Sigmoid colon (tissue), 7 donors: ENCODE measurements around the gene MAP4K4. TPM values are rescaled to one million over a fixed set of nuclear protein-coding genes. Genes with fewer than 3 reads are reported as not detected.

Source experiments
- DNase-seq: peaks from one replicate; pipeline ENCODE4 v3.0.0-alpha.2; 2019
- H3K27ac ChIP-seq, 4 donors: fragments of 200-600 bp; sonication (generic); one replicate each; pipeline ENCODE4 v1.5.1; 2016 to 2019; ENCODE audit warnings: mild to moderate bottlenecking in 1 of 4
- H3K27me3 ChIP-seq, 3 donors: fragments of 200-600 bp; sonication (generic); one replicate each; pipeline ENCODE4 v1.5.1; 2019; ENCODE audit warnings: mild to moderate bottlenecking in 1 of 3
- H3K36me3 ChIP-seq, 4 donors: fragments of 200-600 bp; sonication (generic); one replicate each; pipeline ENCODE4 v1.5.1; 2016 to 2019
- H3K4me1 ChIP-seq, 4 donors: fragments of 200-600 bp; sonication (generic); one replicate each; pipeline ENCODE4 v1.5.1; 2017 to 2019
- H3K4me3 ChIP-seq, 4 donors: fragments of 200-600 bp; sonication (generic); one replicate each; pipeline ENCODE4 v1.5.1; 2017 to 2019; ENCODE audit warnings: mild to moderate bottlenecking in 2 of 4, moderate library complexity in 1 of 4
- H3K9me3 ChIP-seq, 4 donors: fragments of 200-600 bp in 3 of 4; sonication (generic) in 3 of 4; one replicate each; pipeline versions ENCODE4 v1.5.1 to v1.6.1; 2013 to 2019
- EP300 ChIP-seq, 4 donors: sonication (generic); formaldehyde crosslinking; IDR thresholded peaks; one replicate each; pipeline ENCODE4 v1.6.1; 2017; ENCODE audit warnings: antibody characterized with exemption in 4 of 4
- POLR2A ChIP-seq, 2 donors: fragments of 450-650 bp; IDR thresholded peaks; one replicate each; pipeline ENCODE4 v1.6.1; 2016; ENCODE audit warnings: antibody characterized with exemption in 2 of 2, mild to moderate bottlenecking in 2 of 2, moderate library complexity in 2 of 2
- POLR2AphosphoS5 ChIP-seq, 4 donors: sonication (generic); formaldehyde crosslinking; IDR thresholded peaks; one replicate each; pipeline ENCODE4 v1.6.1; 2017; ENCODE audit warnings: antibody characterized with exemption in 4 of 4
- WGBS, 2 donors: extraction: QIAGEN DNeasy Blood & Tissue Kit; methylation state at CpG; one replicate each; pipeline ENCODE4 v1.1.7; 2013; 5-methylcytosine and 5-hydroxymethylcytosine counted together
- intact Hi-C: fragments of 100-400 bp; cut with DNase I; formaldehyde crosslinking; loops from one replicate; pipeline ENCODE4 v1.15.1; 2023
- polyA plus RNA-seq, 3 donors: library from polyadenylated mRNA; stranded (reverse); fragments of 200-250 nt; gene quantifications; one replicate each; pipeline ENCODE4 v1.2.3, GENCODE V29; 2013
- total RNA-seq, 4 donors: library from RNA; depleted of rRNA; stranded (reverse); fragments of >200 nt; gene quantifications; one replicate each; pipeline ENCODE4 v1.1.0, GENCODE V29; 2016
- TF ChIP-seq, protein P1 (sequence below), 4 experiments: fragments of 450-650 bp in 3 of 4; fragments of 200-600 bp in 1 of 4; IDR thresholded peaks; one replicate each; pipeline ENCODE4 v1.5.1; 2016 to 2019; ENCODE audit warnings: antibody characterized with exemption in 4 of 4, mild to moderate bottlenecking in 3 of 4, moderate library complexity in 2 of 4
- donor health status: healthy with polysubstance abuse.
- donor health status: Bipolar disorder and iron deficiency.
- donor health status: healthy.

MAP4K4 gene
- total and polyA plus RNA-seq, 7 donors: 8.8 to 62.9 (median 37.2) TPM

DNA sequence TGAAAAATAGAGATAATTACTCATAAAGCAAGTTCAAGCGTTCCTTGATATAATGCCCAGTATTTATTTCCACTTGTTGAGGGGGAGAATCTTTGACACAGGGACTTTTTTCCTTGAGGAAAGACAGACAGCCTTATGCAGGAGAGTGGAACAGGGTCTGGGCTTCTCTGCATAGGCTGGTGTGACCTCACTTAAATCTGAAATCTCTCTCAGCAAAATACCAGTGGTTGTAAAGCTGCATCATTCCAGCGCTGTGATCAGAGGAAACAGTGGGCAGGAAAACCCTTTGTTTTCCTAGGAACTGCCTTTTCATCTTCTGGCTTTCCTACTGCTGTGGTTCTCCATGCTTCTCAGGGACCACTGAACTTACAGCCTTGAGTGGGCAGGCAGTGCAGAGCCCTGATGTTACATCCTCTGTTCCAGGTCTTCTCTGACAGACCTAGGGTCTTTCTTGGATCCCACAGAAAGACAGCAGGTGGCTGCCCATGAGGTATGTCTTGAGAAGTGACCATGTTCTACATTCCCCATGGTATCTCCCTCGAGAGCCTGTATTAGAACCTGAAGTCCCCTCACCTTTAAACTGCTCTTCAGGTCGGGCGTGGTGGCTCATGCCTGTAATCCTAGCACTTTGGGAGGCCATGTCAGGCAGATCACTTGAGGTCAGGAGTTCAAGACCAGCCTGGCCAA is 17.6 kb upstream of the MAP4K4 start:
- no peaks in the 10 kb centered on the region for H3K4me1 ChIP-seq
- H3K9me3 ChIP-seq: no peaks in the 10 kb centered on the region
- H3K4me3 ChIP-seq: no peak overlapping the region
- no peaks in the 10 kb centered on the region for H3K27me3 ChIP-seq
- H3K36me3 ChIP-seq: no peaks in the 10 kb centered on the region
- TF ChIP-seq POLR2A (IDR thresholded peaks at IDR 0.05): no peak
- TF ChIP-seq, protein P1, sequence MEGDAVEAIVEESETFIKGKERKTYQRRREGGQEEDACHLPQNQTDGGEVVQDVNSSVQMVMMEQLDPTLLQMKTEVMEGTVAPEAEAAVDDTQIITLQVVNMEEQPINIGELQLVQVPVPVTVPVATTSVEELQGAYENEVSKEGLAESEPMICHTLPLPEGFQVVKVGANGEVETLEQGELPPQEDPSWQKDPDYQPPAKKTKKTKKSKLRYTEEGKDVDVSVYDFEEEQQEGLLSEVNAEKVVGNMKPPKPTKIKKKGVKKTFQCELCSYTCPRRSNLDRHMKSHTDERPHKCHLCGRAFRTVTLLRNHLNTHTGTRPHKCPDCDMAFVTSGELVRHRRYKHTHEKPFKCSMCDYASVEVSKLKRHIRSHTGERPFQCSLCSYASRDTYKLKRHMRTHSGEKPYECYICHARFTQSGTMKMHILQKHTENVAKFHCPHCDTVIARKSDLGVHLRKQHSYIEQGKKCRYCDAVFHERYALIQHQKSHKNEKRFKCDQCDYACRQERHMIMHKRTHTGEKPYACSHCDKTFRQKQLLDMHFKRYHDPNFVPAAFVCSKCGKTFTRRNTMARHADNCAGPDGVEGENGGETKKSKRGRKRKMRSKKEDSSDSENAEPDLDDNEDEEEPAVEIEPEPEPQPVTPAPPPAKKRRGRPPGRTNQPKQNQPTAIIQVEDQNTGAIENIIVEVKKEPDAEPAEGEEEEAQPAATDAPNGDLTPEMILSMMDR (IDR thresholded peaks at IDR 0.05): no peak
- TF ChIP-seq POLR2AphosphoS5 (IDR thresholded peaks at IDR 0.05): no peak
- TF ChIP-seq EP300 (IDR thresholded peaks at IDR 0.05): no peak
- WGBS, 2 donors: 89 to 91% methylated on average over 5 of the region's 5 CpGs
- H3K27ac ChIP-seq: no peak overlapping the region
- intact Hi-C loops: no loop called here
- DNase-seq: no peak

DNA sequence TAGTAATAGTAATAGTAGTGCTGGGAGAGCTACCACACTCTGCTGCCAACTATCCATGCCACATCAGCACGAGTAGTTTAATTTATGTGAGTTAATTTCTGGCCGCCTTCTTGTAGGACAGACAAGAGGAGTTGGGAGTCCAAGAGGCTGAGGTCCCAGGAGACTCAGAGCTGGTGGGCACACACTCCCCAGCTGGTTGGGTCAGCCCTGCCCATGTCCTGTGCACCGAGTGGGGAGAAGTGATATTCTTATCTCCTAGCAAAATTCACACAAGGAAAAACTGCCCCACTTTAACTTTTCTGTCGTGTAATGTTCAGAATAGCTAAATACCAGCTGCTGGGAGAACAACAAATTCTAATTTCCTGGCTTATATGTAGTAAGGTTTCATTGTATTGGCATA is 15.2 kb upstream of the MAP4K4 start:
- WGBS, 2 donors: 83 to 87% methylated on average over 4 of the region's 4 CpGs
- no peaks in the 10 kb centered on the region for H3K27me3 ChIP-seq

DNA sequence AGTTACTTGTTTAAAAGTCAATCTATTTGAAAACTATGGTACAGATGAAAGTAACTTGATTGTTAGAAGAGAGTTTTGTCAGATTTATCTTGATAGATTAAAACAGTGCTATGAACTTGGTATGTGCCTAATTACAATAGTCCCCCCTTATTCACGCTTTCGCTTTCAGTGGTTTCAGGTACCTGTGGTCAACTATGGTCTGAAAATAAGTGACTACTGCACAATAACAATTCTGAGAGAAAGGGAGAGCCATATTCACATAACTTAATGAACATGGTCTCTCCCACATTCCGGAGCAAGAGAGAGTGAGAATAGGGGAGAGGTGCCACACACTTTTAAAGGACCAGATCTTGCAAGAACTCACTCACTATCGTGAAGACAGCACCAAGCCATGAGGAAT is 13.2 kb upstream of the MAP4K4 start:
- no peaks in the 10 kb centered on the region for H3K36me3 ChIP-seq
- no peak overlapping the region for H3K27ac ChIP-seq
- H3K4me1 ChIP-seq: no peaks in the 10 kb centered on the region
- 80 to 83% methylated on average over 4 of the region's 4 CpGs for WGBS, 2 donors
- no peaks in the 10 kb centered on the region for H3K27me3 ChIP-seq
- intact Hi-C loops: no loop called here
- DNase-seq: no peak
- no peak overlapping the region for H3K4me3 ChIP-seq
- TF ChIP-seq EP300 (IDR thresholded peaks at IDR 0.05) (no peak), POLR2A (IDR thresholded peaks at IDR 0.05) (no peak), POLR2AphosphoS5 (IDR thresholded peaks at IDR 0.05) (no peak)
- TF ChIP-seq, protein P1 (IDR thresholded peaks at IDR 0.05): no peak
- H3K9me3 ChIP-seq: no peaks in the 10 kb centered on the region

More for the DNA sequence above, 15.2 kb upstream of the MAP4K4 start:
- H3K4me1 ChIP-seq: no peaks in the 10 kb centered on the region
- H3K27ac ChIP-seq: no peak overlapping the region
- no peaks in the 10 kb centered on the region for H3K36me3 ChIP-seq
- no peak overlapping the region for H3K4me3 ChIP-seq
- TF ChIP-seq POLR2A (IDR thresholded peaks at IDR 0.05) (no peak), POLR2AphosphoS5 (IDR thresholded peaks at IDR 0.05) (no peak), EP300 (IDR thresholded peaks at IDR 0.05) (no peak)
- TF ChIP-seq, protein P1 (IDR thresholded peaks at IDR 0.05): no peak
- no peaks in the 10 kb centered on the region for H3K9me3 ChIP-seq
- no peak for DNase-seq
- intact Hi-C loops: no loop called here

DNA sequence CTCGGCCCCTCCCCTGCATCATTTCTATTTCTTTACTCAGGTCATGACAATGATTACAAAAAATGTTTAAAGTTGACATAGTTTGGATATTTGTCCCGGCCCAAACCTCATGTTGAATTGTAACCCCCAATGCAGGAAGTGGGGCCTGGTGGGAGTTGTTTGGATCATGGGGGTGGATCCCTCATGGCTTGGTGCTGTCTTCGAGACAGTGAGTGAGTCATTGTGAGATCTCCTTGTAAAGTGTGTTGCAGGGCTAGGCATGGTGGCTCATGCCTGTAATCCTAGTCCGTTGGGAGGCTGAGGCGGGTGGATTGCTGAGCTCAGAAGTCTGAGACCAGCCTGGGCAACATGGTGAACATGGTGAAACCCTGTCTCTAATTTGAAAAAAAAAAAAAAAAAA is 9.2 kb upstream of the MAP4K4 start:
- Histone ChIP-seq H3K27me3 (no peaks in the 10 kb centered on the region), H3K27ac (no peak overlapping the region), H3K4me1 (no peaks in the 10 kb centered on the region), H3K36me3 (no peaks in the 10 kb centered on the region), H3K4me3 (no peak overlapping the region), H3K9me3 (no peaks in the 10 kb centered on the region)
- WGBS, 2 donors: 91 to 93% methylated on average over 5 of the region's 5 CpGs
- intact Hi-C loops: no loop called here
- DNase-seq: no peak
- TF ChIP-seq POLR2A (IDR thresholded peaks at IDR 0.05): no peak
- TF ChIP-seq POLR2AphosphoS5 (IDR thresholded peaks at IDR 0.05): no peak
- TF ChIP-seq, protein P1 (IDR thresholded peaks at IDR 0.05): no peak
- TF ChIP-seq EP300 (IDR thresholded peaks at IDR 0.05): no peak
